Anterior cingulate cortex (tissue), 58 donors: ENCODE results near the gene LRP1-AS.

Experiments
- DNase-seq, 58 donors: peaks; one replicate each; lab custom pipeline; 2025; lab: John Stamatoyannopoulos, UW

Gene LRP1-AS

GRCh38 chr12:57145460-57146059 lies 1.9 kb downstream of the LRP1-AS start:
- DNase-seq = peak in 38 of 58 donors; percentile 15 to 71 (median 40)

- peak in 1 of 58 donors; percentile 26 for DNase-seq
These were observed 4.0 kb downstream of the LRP1-AS start for GRCh38 chr12:57143454-57143853.

GRCh38 chr12:57142727-57143126 lies 4.7 kb downstream of the LRP1-AS start:
- DNase-seq = peak in 38 of 58 donors; percentile 9 to 79 (median 44)

- DNase-seq = no peak
These were observed 5.3 kb downstream of the LRP1-AS start for GRCh38 chr12:57142121-57142520.

GRCh38 chr12:57141249-57141648 lies 6.2 kb downstream of the LRP1-AS start:
- DNase-seq = no peak

- no peak for DNase-seq
These were observed 7.4 kb downstream of the LRP1-AS start for GRCh38 chr12:57139796-57140649.

- DNase-seq = peak in 5 of 58 donors; percentile 15 to 49 (median 33)
These were observed 8.7 kb downstream of the LRP1-AS start for GRCh38 chr12:57138526-57139272.

GRCh38 chr12:57135527-57136326 lies 11.7 kb downstream of the LRP1-AS start:
- peak in 54 of 58 donors; percentile 31 to 88 (median 73) for DNase-seq

- DNase-seq = no peak
These were observed 12.5 kb downstream of the LRP1-AS start for GRCh38 chr12:57134949-57135348.

GRCh38 chr12:57133916-57134315 lies 13.5 kb downstream of the LRP1-AS start:
- peak in 39 of 58 donors; percentile 18 to 68 (median 40) for DNase-seq

GRCh38 chr12:57133013-57133569 lies 14.3 kb downstream of the LRP1-AS start:
- no peak for DNase-seq

- DNase-seq = peak in 1 of 58 donors; percentile 10
These were observed 15.3 kb downstream of the LRP1-AS start for GRCh38 chr12:57131896-57132744.

- no peak for DNase-seq
These were observed 16.5 kb downstream of the LRP1-AS start for GRCh38 chr12:57130941-57131340.

- DNase-seq = no peak
These were observed 17.5 kb downstream of the LRP1-AS start for GRCh38 chr12:57129889-57130288.

- peak in 4 of 58 donors; percentile 19 to 29 (median 23) for DNase-seq
These were observed 18.0 kb downstream of the LRP1-AS start for GRCh38 chr12:57129321-57129842.

GRCh38 chr12:57128519-57129247 lies 18.7 kb downstream of the LRP1-AS start:
- peak in 6 of 58 donors; percentile 21 to 60 (median 34) for DNase-seq

- DNase-seq = peak in 56 of 58 donors; percentile 38 to 91 (median 77)
These were observed 19.5 kb downstream of the LRP1-AS start, which contains the start of gene LRP1 for GRCh38 chr12:57127726-57128518. Gene LRP1 (plus strand): TSS chr12:57128483. CDS start chr12:57128965, 482 bp downstream.
